ENCODE results near the gene CHDH.

The CHDH gene

GRCh38 chr3:53818221-53819162 is 27.7 kb downstream of the CHDH start:
- H3K27ac ChIP-seq (ENCODE audit: low read depth in 2 of 2, low read length in 2 of 2) = no peak overlapping the region
- peaks cover 20 to 42% of the 10 kb centered on the region in 2 donors for H3K36me3 ChIP-seq (ENCODE audit: control insufficient read depth in 2 of 2, insufficient read depth in 2 of 2, low read length in 2 of 2)
- no peaks in the 10 kb centered on the region for H3K4me1 ChIP-seq (ENCODE audit: control insufficient read depth in 2 of 2, insufficient read depth in 2 of 2, low read length in 2 of 2)
- peaks cover 0 to 2% of the 10 kb centered on the region in 2 donors for H3K27me3 ChIP-seq (ENCODE audit: control insufficient read depth in 2 of 2, insufficient read depth in 2 of 2, low read length in 2 of 2)
- H3K4me3 ChIP-seq (ENCODE audit: low read length in 2 of 2) = no peak overlapping the region
- H3K9ac ChIP-seq (ENCODE audit: low read depth in 1 of 2, low read length in 2 of 2) = no peak overlapping the region
- H3K9me3 ChIP-seq (ENCODE audit: control insufficient read depth in 2 of 2, low read length in 2 of 2) = no peaks in the 10 kb centered on the region

- peaks cover 20 to 39% of the 10 kb centered on the region in 2 donors for H3K36me3 ChIP-seq (ENCODE audit: control insufficient read depth in 2 of 2, insufficient read depth in 2 of 2, low read length in 2 of 2)
- H3K27ac ChIP-seq (ENCODE audit: low read depth in 2 of 2, low read length in 2 of 2) = no peak overlapping the region
Measured at GRCh38 chr3:53817809-53818208, 28.4 kb downstream of the CHDH start.

GRCh38 chr3:53817211-53817610 is 29.0 kb downstream of the CHDH start:
- Histone ChIP-seq H3K27ac (ENCODE audit: low read depth in 2 of 2, low read length in 2 of 2) (no peak overlapping the region), H3K9me3 (ENCODE audit: control insufficient read depth in 2 of 2, low read length in 2 of 2) (no peaks in the 10 kb centered on the region), H3K9ac (ENCODE audit: low read depth in 1 of 2, low read length in 2 of 2) (no peak overlapping the region), H3K27me3 (ENCODE audit: control insufficient read depth in 2 of 2, insufficient read depth in 2 of 2, low read length in 2 of 2) (peaks cover 0 to 2% of the 10 kb centered on the region in 2 donors), H3K4me3 (ENCODE audit: low read length in 2 of 2) (no peak overlapping the region), H3K36me3 (ENCODE audit: control insufficient read depth in 2 of 2, insufficient read depth in 2 of 2, low read length in 2 of 2) (peaks cover 20 to 36% of the 10 kb centered on the region in 2 donors), H3K4me1 (ENCODE audit: control insufficient read depth in 2 of 2, insufficient read depth in 2 of 2, low read length in 2 of 2) (no peaks in the 10 kb centered on the region)

More at GRCh38 chr3:53817809-53818208, 28.4 kb downstream of the CHDH start:
- Histone ChIP-seq H3K4me3 (ENCODE audit: low read length in 2 of 2) (no peak overlapping the region), H3K4me1 (ENCODE audit: control insufficient read depth in 2 of 2, insufficient read depth in 2 of 2, low read length in 2 of 2) (no peaks in the 10 kb centered on the region), H3K9ac (ENCODE audit: low read depth in 1 of 2, low read length in 2 of 2) (no peak overlapping the region), H3K27me3 (ENCODE audit: control insufficient read depth in 2 of 2, insufficient read depth in 2 of 2, low read length in 2 of 2) (peaks cover 0 to 2% of the 10 kb centered on the region in 2 donors), H3K9me3 (ENCODE audit: control insufficient read depth in 2 of 2, low read length in 2 of 2) (no peaks in the 10 kb centered on the region)

GRCh38 chr3:53816425-53816824 is 29.8 kb downstream of the CHDH start:
- Histone ChIP-seq H3K4me3 (ENCODE audit: low read length in 2 of 2) (no peak overlapping the region), H3K9me3 (ENCODE audit: control insufficient read depth in 2 of 2, low read length in 2 of 2) (no peaks in the 10 kb centered on the region), H3K4me1 (ENCODE audit: control insufficient read depth in 2 of 2, insufficient read depth in 2 of 2, low read length in 2 of 2) (no peaks in the 10 kb centered on the region), H3K36me3 (ENCODE audit: control insufficient read depth in 2 of 2, insufficient read depth in 2 of 2, low read length in 2 of 2) (peaks cover 20 to 36% of the 10 kb centered on the region in 2 donors), H3K9ac (ENCODE audit: low read depth in 1 of 2, low read length in 2 of 2) (no peak overlapping the region), H3K27ac (ENCODE audit: low read depth in 2 of 2, low read length in 2 of 2) (no peak overlapping the region), H3K27me3 (ENCODE audit: control insufficient read depth in 2 of 2, insufficient read depth in 2 of 2, low read length in 2 of 2) (peaks cover 0 to 2% of the 10 kb centered on the region in 2 donors)

GRCh38 chr3:53815651-53816050 is 30.6 kb downstream of the CHDH start:
- H3K9ac ChIP-seq (ENCODE audit: low read depth in 1 of 2, low read length in 2 of 2) = no peak overlapping the region
- H3K9me3 ChIP-seq (ENCODE audit: control insufficient read depth in 2 of 2, low read length in 2 of 2) = no peaks in the 10 kb centered on the region
- no peak overlapping the region for H3K27ac ChIP-seq (ENCODE audit: low read depth in 2 of 2, low read length in 2 of 2)
- no peaks in the 10 kb centered on the region for H3K4me1 ChIP-seq (ENCODE audit: control insufficient read depth in 2 of 2, insufficient read depth in 2 of 2, low read length in 2 of 2)
- no peak overlapping the region for H3K4me3 ChIP-seq (ENCODE audit: low read length in 2 of 2)
- H3K36me3 ChIP-seq (ENCODE audit: control insufficient read depth in 2 of 2, insufficient read depth in 2 of 2, low read length in 2 of 2) = peaks cover 16 to 31% of the 10 kb centered on the region in 2 donors
- H3K27me3 ChIP-seq (ENCODE audit: control insufficient read depth in 2 of 2, insufficient read depth in 2 of 2, low read length in 2 of 2) = peaks cover 0 to 2% of the 10 kb centered on the region in 2 donors

GRCh38 chr3:53815067-53815466 is 31.2 kb downstream of the CHDH start:
- no peaks in the 10 kb centered on the region for H3K9me3 ChIP-seq (ENCODE audit: control insufficient read depth in 2 of 2, low read length in 2 of 2)

GRCh38 chr3:53813876-53814275 is 32.3 kb downstream of the CHDH start:
- no peaks in the 10 kb centered on the region for H3K4me1 ChIP-seq (ENCODE audit: control insufficient read depth in 2 of 2, insufficient read depth in 2 of 2, low read length in 2 of 2)
- H3K4me3 ChIP-seq (ENCODE audit: low read length in 2 of 2) = no peak overlapping the region
- no peak overlapping the region for H3K9ac ChIP-seq (ENCODE audit: low read depth in 1 of 2, low read length in 2 of 2)
- peaks cover 0 to 2% of the 10 kb centered on the region in 2 donors for H3K27me3 ChIP-seq (ENCODE audit: control insufficient read depth in 2 of 2, insufficient read depth in 2 of 2, low read length in 2 of 2)
- no peak overlapping the region for H3K27ac ChIP-seq (ENCODE audit: low read depth in 2 of 2, low read length in 2 of 2)
- H3K36me3 ChIP-seq (ENCODE audit: control insufficient read depth in 2 of 2, insufficient read depth in 2 of 2, low read length in 2 of 2) = peaks cover 12 to 14% of the 10 kb centered on the region in 2 donors
- H3K9me3 ChIP-seq (ENCODE audit: control insufficient read depth in 2 of 2, low read length in 2 of 2) = no peaks in the 10 kb centered on the region

More at GRCh38 chr3:53815067-53815466, 31.2 kb downstream of the CHDH start:
- no peak overlapping the region for H3K27ac ChIP-seq (ENCODE audit: low read depth in 2 of 2, low read length in 2 of 2)
- no peak overlapping the region for H3K4me3 ChIP-seq (ENCODE audit: low read length in 2 of 2)
- no peaks in the 10 kb centered on the region for H3K4me1 ChIP-seq (ENCODE audit: control insufficient read depth in 2 of 2, insufficient read depth in 2 of 2, low read length in 2 of 2)
- H3K36me3 ChIP-seq (ENCODE audit: control insufficient read depth in 2 of 2, insufficient read depth in 2 of 2, low read length in 2 of 2) = peaks cover 16 to 25% of the 10 kb centered on the region in 2 donors
- H3K9ac ChIP-seq (ENCODE audit: low read depth in 1 of 2, low read length in 2 of 2) = no peak overlapping the region
- peaks cover 0 to 2% of the 10 kb centered on the region in 2 donors for H3K27me3 ChIP-seq (ENCODE audit: control insufficient read depth in 2 of 2, insufficient read depth in 2 of 2, low read length in 2 of 2)

- Histone ChIP-seq H3K9me3 (ENCODE audit: control insufficient read depth in 2 of 2, low read length in 2 of 2) (no peaks in the 10 kb centered on the region), H3K9ac (ENCODE audit: low read depth in 1 of 2, low read length in 2 of 2) (no peak overlapping the region), H3K27me3 (ENCODE audit: control insufficient read depth in 2 of 2, insufficient read depth in 2 of 2, low read length in 2 of 2) (peaks cover 0 to 2% of the 10 kb centered on the region in 2 donors), H3K4me1 (ENCODE audit: control insufficient read depth in 2 of 2, insufficient read depth in 2 of 2, low read length in 2 of 2) (no peaks in the 10 kb centered on the region), H3K4me3 (ENCODE audit: low read length in 2 of 2) (no peak overlapping the region), H3K36me3 (ENCODE audit: control insufficient read depth in 2 of 2, insufficient read depth in 2 of 2, low read length in 2 of 2) (peaks cover 8 to 11% of the 10 kb centered on the region in 2 donors), H3K27ac (ENCODE audit: low read depth in 2 of 2, low read length in 2 of 2) (no peak overlapping the region)
Measured at GRCh38 chr3:53813229-53813628, 33.0 kb downstream of the CHDH start.

- Histone ChIP-seq H3K4me1 (ENCODE audit: control insufficient read depth in 2 of 2, insufficient read depth in 2 of 2, low read length in 2 of 2) (peaks cover 2% of the 10 kb centered on the region in 2 donors), H3K4me3 (ENCODE audit: low read length in 2 of 2) (no peak overlapping the region), H3K9ac (ENCODE audit: low read depth in 1 of 2, low read length in 2 of 2) (no peak overlapping the region), H3K27me3 (ENCODE audit: control insufficient read depth in 2 of 2, insufficient read depth in 2 of 2, low read length in 2 of 2) (peaks cover 0 to 2% of the 10 kb centered on the region in 2 donors), H3K36me3 (ENCODE audit: control insufficient read depth in 2 of 2, insufficient read depth in 2 of 2, low read length in 2 of 2) (peaks cover 4% of the 10 kb centered on the region in 2 donors), H3K27ac (ENCODE audit: low read depth in 2 of 2, low read length in 2 of 2) (no peak overlapping the region), H3K9me3 (ENCODE audit: control insufficient read depth in 2 of 2, low read length in 2 of 2) (no peaks in the 10 kb centered on the region)
Measured at GRCh38 chr3:53812434-53812833, 33.8 kb downstream of the CHDH start.

GRCh38 chr3:53811143-53811927 is 34.9 kb downstream of the CHDH start:
- Histone ChIP-seq H3K4me3 (ENCODE audit: low read length in 2 of 2) (no peak overlapping the region), H3K27me3 (ENCODE audit: control insufficient read depth in 2 of 2, insufficient read depth in 2 of 2, low read length in 2 of 2) (peaks cover 0 to 2% of the 10 kb centered on the region in 2 donors), H3K9me3 (ENCODE audit: control insufficient read depth in 2 of 2, low read length in 2 of 2) (no peaks in the 10 kb centered on the region), H3K27ac (ENCODE audit: low read depth in 2 of 2, low read length in 2 of 2) (no peak overlapping the region), H3K4me1 (ENCODE audit: control insufficient read depth in 2 of 2, insufficient read depth in 2 of 2, low read length in 2 of 2) (peaks cover 8 to 11% of the 10 kb centered on the region in 2 donors), H3K9ac (ENCODE audit: low read depth in 1 of 2, low read length in 2 of 2) (no peak overlapping the region), H3K36me3 (ENCODE audit: control insufficient read depth in 2 of 2, insufficient read depth in 2 of 2, low read length in 2 of 2) (peaks cover 0 to under 1% of the 10 kb centered on the region in 2 donors)

Measured in mucosa of rectum (tissue), 2 donors.